ENCODE results near the gene LBHD2. TPM values are rescaled to one million over a fixed set of nuclear protein-coding genes. Genes with fewer than 3 reads are reported as not detected.

LBHD2 gene
- total RNA-seq, 1 donor from 2014 or later: not detected

DNA sequence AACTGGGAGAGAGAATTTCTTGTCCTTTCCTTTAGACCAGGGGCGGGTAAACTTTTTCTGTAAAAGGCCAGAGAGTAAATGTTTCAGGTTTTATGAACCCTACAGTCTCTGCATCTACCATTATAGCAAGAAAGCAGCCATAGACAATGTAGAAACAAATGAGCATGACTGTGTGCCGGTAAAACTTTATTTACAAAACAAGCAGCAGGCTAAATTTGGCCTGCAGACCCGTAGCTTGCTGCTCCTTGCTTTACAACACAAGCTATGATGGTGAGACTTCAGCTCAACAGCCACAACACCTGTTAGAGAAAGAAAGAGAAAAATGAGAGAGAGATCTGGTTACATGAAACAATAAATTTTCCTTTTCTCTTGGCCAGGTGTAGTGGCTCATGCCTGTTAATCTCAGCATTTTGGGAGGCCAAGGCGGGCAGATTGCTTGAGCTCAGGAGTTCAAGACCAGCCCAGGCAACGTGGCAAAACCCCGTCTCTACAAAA, 22.5 kb upstream of the LBHD2 start:
- H3K27ac ChIP-seq: no peak overlapping the region
- H4K20me1 ChIP-seq (ENCODE audit: low read depth): peaks cover 12% of the 10 kb centered on the region
- no peaks in the 10 kb centered on the region for H3K36me3 Mint-ChIP-seq
- no peaks in the 10 kb centered on the region for H3K27me3 ChIP-seq
- peaks cover 10% of the 10 kb centered on the region for H3K79me2 ChIP-seq (ENCODE audit: low read depth)
- no peak overlapping the region for H3K4me3 ChIP-seq
- H3K36me3 ChIP-seq: no peaks in the 10 kb centered on the region
- H3K4me1 ChIP-seq: no peaks in the 10 kb centered on the region
- H3K27ac Mint-ChIP-seq: no peak overlapping the region
- peaks cover 11% of the 10 kb centered on the region for H3K27me3 Mint-ChIP-seq (ENCODE audit: insufficient read depth, low read depth)
- H3F3A ChIP-seq (ENCODE audit: low read depth): peaks cover 12% of the 10 kb centered on the region
- no peaks in the 10 kb centered on the region for H3K9me3 Mint-ChIP-seq
- H3K4me3 Mint-ChIP-seq: no peak overlapping the region
- no peak for DNase-seq (ENCODE audit: low spot score)
- no peak overlapping the region for H3K4me2 ChIP-seq
- H2AFZ ChIP-seq (replicated peaks): no peak overlapping the region
- no peak overlapping the region for H3K9ac ChIP-seq
- H3K9me3 ChIP-seq (ENCODE audit: low read depth): no peaks in the 10 kb centered on the region
- H3K4me1 Mint-ChIP-seq: peaks cover 14% of the 10 kb centered on the region
- TF ChIP-seq, protein P1, sequence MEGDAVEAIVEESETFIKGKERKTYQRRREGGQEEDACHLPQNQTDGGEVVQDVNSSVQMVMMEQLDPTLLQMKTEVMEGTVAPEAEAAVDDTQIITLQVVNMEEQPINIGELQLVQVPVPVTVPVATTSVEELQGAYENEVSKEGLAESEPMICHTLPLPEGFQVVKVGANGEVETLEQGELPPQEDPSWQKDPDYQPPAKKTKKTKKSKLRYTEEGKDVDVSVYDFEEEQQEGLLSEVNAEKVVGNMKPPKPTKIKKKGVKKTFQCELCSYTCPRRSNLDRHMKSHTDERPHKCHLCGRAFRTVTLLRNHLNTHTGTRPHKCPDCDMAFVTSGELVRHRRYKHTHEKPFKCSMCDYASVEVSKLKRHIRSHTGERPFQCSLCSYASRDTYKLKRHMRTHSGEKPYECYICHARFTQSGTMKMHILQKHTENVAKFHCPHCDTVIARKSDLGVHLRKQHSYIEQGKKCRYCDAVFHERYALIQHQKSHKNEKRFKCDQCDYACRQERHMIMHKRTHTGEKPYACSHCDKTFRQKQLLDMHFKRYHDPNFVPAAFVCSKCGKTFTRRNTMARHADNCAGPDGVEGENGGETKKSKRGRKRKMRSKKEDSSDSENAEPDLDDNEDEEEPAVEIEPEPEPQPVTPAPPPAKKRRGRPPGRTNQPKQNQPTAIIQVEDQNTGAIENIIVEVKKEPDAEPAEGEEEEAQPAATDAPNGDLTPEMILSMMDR (IDR thresholded peaks at IDR 0.05): no peak
- TF ChIP-seq EZH2phosphoT487 (IDR thresholded peaks at IDR 0.05) (no peak), EZH2 (IDR thresholded peaks at IDR 0.05) (no peak)

DNA sequence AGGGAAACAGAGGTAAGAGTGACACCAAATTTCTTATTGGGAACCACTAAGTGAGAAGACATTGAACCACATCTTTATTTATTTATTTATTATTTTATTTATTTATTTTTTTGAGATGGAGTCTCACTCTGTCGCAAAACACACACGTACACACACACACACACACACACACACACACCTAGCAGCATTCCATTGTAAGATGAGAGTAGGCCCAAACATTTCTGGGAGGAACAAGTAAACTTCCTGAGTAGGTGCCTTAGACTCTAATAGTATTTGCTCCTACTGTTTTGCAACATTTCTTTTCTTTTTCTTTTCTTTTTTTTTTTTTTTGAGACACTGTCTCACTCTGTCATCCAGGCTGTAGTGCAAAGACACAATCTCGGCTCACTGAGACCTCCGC, 19.6 kb upstream of the LBHD2 start:
- Histone ChIP-seq H3K36me3 (no peaks in the 10 kb centered on the region), H3K4me2 (no peak overlapping the region), H3K4me3 (no peak overlapping the region), H3K27me3 (no peaks in the 10 kb centered on the region), H3K9ac (no peak overlapping the region), H3K27ac (no peak overlapping the region), H4K20me1 (ENCODE audit: low read depth) (peaks cover 2% of the 10 kb centered on the region), H3K9me3 (ENCODE audit: low read depth) (no peaks in the 10 kb centered on the region), H2AFZ (replicated peaks) (no peak overlapping the region), H3F3A (ENCODE audit: low read depth) (no peaks in the 10 kb centered on the region), H3K79me2 (ENCODE audit: low read depth) (peaks cover 5% of the 10 kb centered on the region), H3K4me1 (no peaks in the 10 kb centered on the region)
- Mint-ChIP-seq H3K4me1 (peaks cover 11% of the 10 kb centered on the region), H3K4me3 (no peak overlapping the region), H3K27ac (no peak overlapping the region), H3K27me3 (ENCODE audit: insufficient read depth, low read depth) (peaks cover 6% of the 10 kb centered on the region), H3K9me3 (no peaks in the 10 kb centered on the region), H3K36me3 (no peaks in the 10 kb centered on the region)
- TF ChIP-seq EZH2phosphoT487 (IDR thresholded peaks at IDR 0.05): no peak
- TF ChIP-seq, protein P1 (IDR thresholded peaks at IDR 0.05): no peak
- TF ChIP-seq EZH2 (IDR thresholded peaks at IDR 0.05): no peak
- no peak for DNase-seq (ENCODE audit: low spot score)

DNA sequence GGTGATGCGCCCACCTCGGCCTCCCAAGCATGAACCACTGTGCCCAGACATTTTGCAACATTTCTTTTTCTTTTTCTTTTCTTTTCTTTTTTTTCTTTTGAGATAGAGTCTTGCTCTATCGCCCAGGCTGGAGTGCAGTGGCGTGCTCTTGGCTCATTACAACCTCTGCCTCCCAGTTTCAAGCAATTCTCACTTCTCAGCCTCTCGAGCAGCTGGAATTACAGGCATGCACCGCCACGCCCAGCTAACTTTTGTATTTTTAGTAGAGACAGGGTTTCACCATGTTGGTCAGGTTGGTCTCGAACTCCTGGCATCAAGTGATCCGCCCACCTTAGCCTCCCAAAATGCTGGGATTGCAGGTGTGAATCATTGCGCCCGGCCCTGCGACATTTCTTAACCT, 19.0 kb upstream of the LBHD2 start:
- no peak overlapping the region for H3K27ac Mint-ChIP-seq
- H3K27me3 ChIP-seq: no peaks in the 10 kb centered on the region

More for the DNA sequence above, 19.0 kb upstream of the LBHD2 start:
- Mint-ChIP-seq H3K4me1 (peaks cover 10% of the 10 kb centered on the region), H3K4me3 (no peak overlapping the region), H3K9me3 (no peaks in the 10 kb centered on the region), H3K36me3 (no peaks in the 10 kb centered on the region), H3K27me3 (ENCODE audit: insufficient read depth, low read depth) (peaks cover 6% of the 10 kb centered on the region)
- Histone ChIP-seq H3K36me3 (no peaks in the 10 kb centered on the region), H4K20me1 (ENCODE audit: low read depth) (no peaks in the 10 kb centered on the region), H3K4me2 (no peak overlapping the region), H3K9ac (no peak overlapping the region), H2AFZ (replicated peaks) (no peak overlapping the region), H3K79me2 (ENCODE audit: low read depth) (peaks cover 1% of the 10 kb centered on the region), H3K4me1 (no peaks in the 10 kb centered on the region), H3K27ac (no peak overlapping the region), H3K9me3 (ENCODE audit: low read depth) (no peaks in the 10 kb centered on the region), H3K4me3 (no peak overlapping the region), H3F3A (ENCODE audit: low read depth) (no peaks in the 10 kb centered on the region)
- no peak for DNase-seq (ENCODE audit: low spot score)
- no peak for TF ChIP-seq EZH2phosphoT487 (IDR thresholded peaks at IDR 0.05)
- TF ChIP-seq, protein P1 (IDR thresholded peaks at IDR 0.05): no peak
- no peak for TF ChIP-seq EZH2 (IDR thresholded peaks at IDR 0.05)

All from neural progenitor cell (in vitro differentiated cells).